GM21447 (cell line): ENCODE results near the gene PCBP4.

ENCODE experiments used
- ATAC-seq: cut with Tn5 transposase; IDR thresholded peaks from one replicate; pipeline ENCODE4 v1.9.1; 2021; ENCODE audit not compliant: unreplicated experiment

Gene PCBP4

GRCh38 chr3:51974277-51974962, 7.2 kb upstream of the PCBP4 start:
- ATAC-seq: peak; percentile 14

GRCh38 chr3:51971350-51971749, 4.1 kb upstream of the PCBP4 start:
- ATAC-seq: no peak

- ATAC-seq: no peak
Observed at GRCh38 chr3:51970606-51971300, 3.5 kb upstream of the PCBP4 start.

- no peak for ATAC-seq
Observed at GRCh38 chr3:51969841-51970240, 2.6 kb upstream of the PCBP4 start.

GRCh38 chr3:51968883-51969678, 1.8 kb upstream of the PCBP4 start:
- ATAC-seq: no peak

GRCh38 chr3:51968170-51968775, 1.0 kb upstream of the PCBP4 start:
- ATAC-seq: no peak

- ATAC-seq: peak; percentile 50
Observed at GRCh38 chr3:51966922-51967383, 301 bp downstream of the PCBP4 start.

GRCh38 chr3:51966486-51966885, 768 bp downstream of the PCBP4 start:
- ATAC-seq: no peak

- no peak for ATAC-seq
Observed at GRCh38 chr3:51966016-51966415, 1.2 kb downstream of the PCBP4 start.

- ATAC-seq: no peak
Observed at GRCh38 chr3:51964521-51964920, 2.7 kb downstream of the PCBP4 start.

GRCh38 chr3:51963951-51964451, 3.3 kb downstream of the PCBP4 start:
- ATAC-seq: no peak

GRCh38 chr3:51962854-51963530, 4.3 kb downstream of the PCBP4 start:
- ATAC-seq: no peak

GRCh38 chr3:51961602-51962569, 5.4 kb downstream of the PCBP4 start:
- no peak for ATAC-seq

- no peak for ATAC-seq
Observed at GRCh38 chr3:51961011-51961410, 6.2 kb downstream of the PCBP4 start.

- ATAC-seq: no peak
Observed at GRCh38 chr3:51960386-51960785, 6.9 kb downstream of the PCBP4 start.

GRCh38 chr3:51959651-51960050, 7.6 kb downstream of the PCBP4 start:
- ATAC-seq: no peak

- no peak for ATAC-seq
Observed at GRCh38 chr3:51958603-51959521, 8.4 kb downstream of the PCBP4 start.

GRCh38 chr3:51957520-51958205, 9.6 kb downstream of the PCBP4 start:
- no peak for ATAC-seq
